Measurements from ENCODE around the gene ERP29.
"Not testable (repeated sequence)": the region's sequence is repeated elsewhere in the genome, so short reads cannot be mapped to it uniquely, and the experiment has no call there.

The ERP29 gene

DNA sequence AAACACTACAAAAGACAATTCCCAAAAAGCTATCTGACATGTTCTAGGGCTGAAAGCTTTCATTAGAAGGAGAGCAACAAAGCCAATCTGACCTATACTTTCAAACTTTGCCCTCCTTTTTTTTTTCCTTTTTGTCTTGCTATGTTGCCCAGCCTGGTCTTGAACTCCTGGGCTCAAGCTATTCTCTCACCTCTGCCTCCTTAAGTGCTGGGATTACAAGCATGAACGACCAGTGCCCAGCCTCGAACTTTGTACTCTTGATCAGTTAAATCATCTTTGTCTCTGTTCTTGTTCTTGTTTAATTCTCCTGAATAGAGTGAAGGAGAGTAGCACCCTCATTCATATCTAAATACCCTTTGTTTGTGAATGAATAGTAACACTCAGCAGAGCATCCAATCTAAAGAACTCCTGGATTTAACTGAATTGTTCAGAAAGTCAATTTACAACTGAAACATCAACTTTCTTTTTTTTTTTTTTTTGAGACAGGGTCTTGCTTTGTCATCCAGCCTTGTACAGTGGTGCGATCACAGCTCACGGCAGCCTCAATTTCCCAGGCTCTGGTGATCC, 22.1 kb downstream of the ERP29 start:
- no peak for DNase-seq

DNA sequence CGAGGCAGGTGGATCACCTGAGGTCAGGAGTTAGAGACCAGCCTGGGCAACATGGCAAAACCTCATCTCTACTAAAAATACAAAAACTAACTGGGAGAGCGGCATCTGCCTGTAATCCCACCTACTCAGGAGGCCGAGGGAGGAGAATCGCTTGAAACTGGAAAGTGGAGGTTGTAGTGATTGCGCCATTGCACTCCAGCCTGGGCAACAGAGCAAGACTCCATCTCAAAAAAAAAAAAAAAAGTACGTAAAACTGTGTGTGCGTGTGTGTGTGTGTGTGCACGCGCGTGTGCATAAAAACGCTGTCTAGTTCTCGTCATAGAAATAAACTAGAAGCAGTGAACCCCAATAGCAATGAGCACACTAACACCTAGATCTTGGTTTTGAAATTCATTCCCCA, 23.4 kb downstream of the ERP29 start:
- DNase-seq: not testable (repeated sequence)

DNA sequence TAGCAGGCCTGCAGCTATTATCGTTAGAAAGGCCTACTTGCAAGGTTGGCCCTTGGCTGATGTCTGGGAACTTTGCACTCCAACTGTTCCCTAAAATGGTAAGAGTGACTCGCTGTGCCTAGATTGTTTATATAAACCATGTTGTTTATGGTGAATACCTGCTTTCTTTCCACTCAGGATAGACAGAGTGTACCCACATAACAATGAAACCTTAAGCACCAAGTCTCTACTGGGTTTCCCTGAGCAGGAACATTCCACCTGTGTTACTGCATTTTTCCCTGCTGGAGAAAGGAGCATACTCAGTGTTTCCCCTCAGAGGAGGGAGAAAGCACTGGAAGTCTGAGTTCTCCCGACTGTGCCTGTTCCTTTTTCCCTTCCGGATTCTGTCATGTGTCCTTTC, 32.8 kb downstream of the ERP29 start:
- no peak for DNase-seq

DNA sequence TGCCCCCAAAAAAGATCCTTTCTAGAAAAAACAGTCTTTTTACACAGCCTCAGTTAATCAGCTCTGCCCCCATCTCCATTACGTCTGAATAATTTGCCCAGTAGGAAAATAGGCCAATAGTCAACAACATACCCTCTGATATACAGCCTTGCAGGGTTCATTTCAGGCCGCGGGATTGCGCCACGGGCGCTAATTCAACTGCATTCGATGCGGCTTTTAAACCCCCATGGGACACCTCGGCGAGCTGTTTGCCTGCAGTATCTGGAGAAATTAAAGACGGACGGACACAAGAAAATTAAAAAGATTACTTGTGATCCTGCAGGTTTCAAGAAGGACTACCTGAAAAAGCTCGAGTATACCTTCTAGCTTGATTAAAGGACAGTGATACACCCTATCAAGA, 36.1 kb downstream of the ERP29 start:
- DNase-seq: no peak

DNA sequence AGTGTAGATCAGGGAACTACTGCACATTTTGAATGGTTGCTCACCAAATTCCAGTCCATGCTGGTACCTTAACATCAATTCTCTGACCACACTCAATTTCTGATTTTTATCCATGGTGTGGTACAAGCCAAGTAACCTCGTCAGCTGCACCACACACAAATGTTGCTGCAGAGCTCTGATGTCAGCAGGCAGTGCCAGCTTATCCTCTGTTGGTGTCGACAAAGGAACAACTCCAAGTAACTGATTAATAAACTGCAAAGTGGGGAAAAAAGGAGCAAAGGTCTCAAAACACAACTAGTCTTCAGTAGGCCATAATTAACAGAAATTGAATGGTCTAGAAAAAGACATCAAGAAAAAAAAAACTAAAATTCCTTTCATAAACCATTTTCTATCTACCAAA, 47.9 kb downstream of the ERP29 start:
- no peak for DNase-seq

DNA sequence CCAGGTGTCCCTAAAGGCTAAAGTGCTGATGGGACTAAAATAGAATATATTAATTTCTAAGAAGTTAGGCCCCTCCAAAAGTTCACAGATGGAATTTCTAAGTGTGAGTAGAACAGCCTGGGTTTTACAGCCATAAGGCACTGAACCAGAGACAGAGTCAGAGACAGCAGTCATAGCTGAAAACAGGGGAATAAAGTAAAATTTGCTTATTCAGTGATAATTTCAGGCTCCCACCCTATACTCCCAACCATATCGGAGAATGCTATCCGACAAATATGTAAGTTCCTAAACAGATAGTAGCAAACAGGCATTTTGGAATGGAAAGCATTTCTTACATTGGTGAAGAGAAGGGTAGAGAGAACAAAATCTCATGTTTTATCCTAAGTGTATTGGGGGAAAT, 50.0 kb downstream of the ERP29 start:
- DNase-seq: no peak

DNA sequence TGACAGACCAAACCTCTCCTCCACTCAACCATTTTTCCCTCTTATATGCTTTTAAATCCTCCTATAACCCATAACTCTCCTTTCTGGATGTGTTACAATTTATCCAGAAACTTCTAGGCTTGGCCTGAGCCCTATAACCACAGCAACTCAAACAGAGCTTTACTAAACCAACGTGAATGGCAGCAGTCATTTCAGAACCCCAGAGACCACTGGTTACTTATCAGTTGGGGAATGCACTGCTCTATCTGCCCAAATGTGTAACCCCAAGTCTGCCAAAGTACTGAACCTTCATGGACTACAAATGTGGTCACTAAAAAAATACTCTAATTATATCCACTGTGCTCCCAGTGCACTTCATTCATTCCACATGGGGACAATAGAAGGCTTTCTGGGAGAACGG, 53.3 kb downstream of the ERP29 start:
- DNase-seq: no peak

Data from anterior cingulate cortex (tissue), 58 donors.